Activated CD8-positive, alpha-beta T cell treated with anti-CD3 and anti-CD28 coated beads for 36 hours (primary cell): ENCODE data around the gene RPL15. TPM values are rescaled to one million over a fixed set of nuclear protein-coding genes. Genes with fewer than 3 reads are reported as not detected.

Source experiments
- ATAC-seq: fragments of 200-7000 bp; cut with Tn5 transposase; one replicate; pipeline ENCODE4 v1.10.0; 2021; ENCODE audit warnings: mild to moderate bottlenecking, moderate library complexity
- CTCF ChIA-PET: fragments of 350-600 bp; sonication (Branson Sonifier 250); formaldehyde crosslinking; loops from one replicate; lab custom pipeline; 2021; ENCODE audit warnings: antibody characterized with exemption; lab: Charles Lee
- POLR2A ChIA-PET: fragments of 350-600 bp; sonication (Branson Sonifier 250); formaldehyde crosslinking; loops from one replicate; lab custom pipeline; 2021; ENCODE audit warnings: antibody characterized with exemption; lab: Charles Lee
- DNase-seq: peaks from one replicate; pipeline ENCODE4 v3.0.0-alpha.2; 2020
- H3K27ac Mint-ChIP-seq: one replicate; pipeline ENCODE4 v1.8.0; 2021; ENCODE audit warnings: mild to moderate bottlenecking, mixed read lengths
- H3K27me3 Mint-ChIP-seq: one replicate; pipeline ENCODE4 v1.8.0; 2021; ENCODE audit warnings: mixed read lengths
- H3K36me3 Mint-ChIP-seq: one replicate; pipeline ENCODE4 v1.8.0; 2021; ENCODE audit warnings: low read depth, mixed read lengths
- H3K4me1 Mint-ChIP-seq: one replicate; pipeline ENCODE4 v1.8.0; 2021; ENCODE audit warnings: low read depth, mixed read lengths
- H3K4me3 Mint-ChIP-seq: one replicate; pipeline ENCODE4 v1.8.0; 2021; ENCODE audit warnings: mild to moderate bottlenecking, moderate library complexity, mixed read lengths
- H3K9me3 Mint-ChIP-seq: one replicate; pipeline ENCODE4 v1.8.0; 2021; ENCODE audit warnings: mixed read lengths
- CTCF ChIP-seq: fragments of 200-600 bp; IDR thresholded peaks from one replicate; pipeline ENCODE4 v1.8.0; 2022; ENCODE audit warnings: antibody characterized with exemption, mild to moderate bottlenecking
- intact Hi-C: fragments of 100-400 bp; cut with micrococcal nuclease; formaldehyde crosslinking; loops from one replicate; pipeline ENCODE4 v1.10.0; 2022
- total RNA-seq, 2 experiments: library from RNA; stranded (reverse); gene quantifications; one replicate each; pipeline ENCODE4 v1.2.3, GENCODE V29; 2021

RPL15 gene
- total RNA-seq, 2 experiments from 2014 or later: 2,671 to 2,747 TPM

GRCh38 chr3:23872330-23872729, 44.6 kb upstream of the RPL15 start:
- Mint-ChIP-seq H3K9me3 (no peaks in the 10 kb centered on the region), H3K27me3 (no peaks in the 10 kb centered on the region), H3K27ac (no peak overlapping the region), H3K4me3 (no peak overlapping the region), H3K4me1 (peaks cover 11% of the 10 kb centered on the region), H3K36me3 (no peaks in the 10 kb centered on the region)
- DNase-seq (no peak), ATAC-seq (no peak)
- ChIA-PET CTCF (no interaction called here), POLR2A (no interaction called here)
- no peak for TF ChIP-seq CTCF
- intact Hi-C loops: no loop called here

- H3K9me3 Mint-ChIP-seq: no peaks in the 10 kb centered on the region
- CTCF ChIA-PET: interaction anchor here (0.7 to 1.2 kb wide), 2 partner anchors 15 to 19 kb away, joined by 3 to 4 read pairs; no protein-coding TSS in a partner anchor
Measured at GRCh38 chr3:23873941-23874340, 43.0 kb upstream of the RPL15 start.

GRCh38 chr3:23874359-23875112, 42.4 kb upstream of the RPL15 start:
- ATAC-seq (no peak), DNase-seq (no peak)
- H3K36me3 Mint-ChIP-seq: peaks cover 5% of the 10 kb centered on the region
- no peak overlapping the region for H3K4me3 Mint-ChIP-seq
- no peak overlapping the region for H3K27ac Mint-ChIP-seq
- POLR2A ChIA-PET: no interaction called here
- intact Hi-C loops: no loop called here
- no peak for TF ChIP-seq CTCF
- CTCF ChIA-PET: interaction anchor here (0.7 to 1.2 kb wide), 2 partner anchors 14 to 20 kb away, joined by 3 to 4 read pairs; no protein-coding TSS in a partner anchor
- H3K9me3 Mint-ChIP-seq: no peaks in the 10 kb centered on the region
- no peaks in the 10 kb centered on the region for H3K27me3 Mint-ChIP-seq
- H3K4me1 Mint-ChIP-seq: peaks cover 5% of the 10 kb centered on the region

More at GRCh38 chr3:23873941-23874340, 43.0 kb upstream of the RPL15 start:
- intact Hi-C loops: no loop called here
- no peak overlapping the region for H3K27ac Mint-ChIP-seq
- no peak overlapping the region for H3K4me3 Mint-ChIP-seq
- H3K4me1 Mint-ChIP-seq: peaks cover 5% of the 10 kb centered on the region
- no peaks in the 10 kb centered on the region for H3K27me3 Mint-ChIP-seq
- ATAC-seq (no peak), DNase-seq (no peak)
- TF ChIP-seq CTCF: no peak
- POLR2A ChIA-PET: no interaction called here
- peaks cover 3% of the 10 kb centered on the region for H3K36me3 Mint-ChIP-seq

- peaks cover 5% of the 10 kb centered on the region for H3K36me3 Mint-ChIP-seq
- H3K4me1 Mint-ChIP-seq: peaks cover 5% of the 10 kb centered on the region
- intact Hi-C loops: no loop called here
- H3K9me3 Mint-ChIP-seq: no peaks in the 10 kb centered on the region
- H3K27me3 Mint-ChIP-seq: no peaks in the 10 kb centered on the region
- ATAC-seq (no peak), DNase-seq (no peak)
- H3K27ac Mint-ChIP-seq: no peak overlapping the region
- CTCF ChIA-PET: interaction anchor here (1.2 kb wide), 1 partner anchor 13 kb away, joined by 4 read pairs; no protein-coding TSS in a partner anchor
- H3K4me3 Mint-ChIP-seq: no peak overlapping the region
- POLR2A ChIA-PET: no interaction called here
- TF ChIP-seq CTCF: no peak
Measured at GRCh38 chr3:23875113-23875725, 41.7 kb upstream of the RPL15 start.

GRCh38 chr3:23876923-23877322, 40.0 kb upstream of the RPL15 start:
- DNase-seq (no peak), ATAC-seq (no peak)
- H3K27ac Mint-ChIP-seq: no peak overlapping the region
- ChIA-PET POLR2A (no interaction called here), CTCF (interaction anchor here (0.7 to 1.0 kb wide), 2 partner anchors 11 to 76 kb away, joined by 3 to 4 read pairs; no protein-coding TSS in a partner anchor)
- H3K27me3 Mint-ChIP-seq: no peaks in the 10 kb centered on the region
- H3K36me3 Mint-ChIP-seq: peaks cover 12% of the 10 kb centered on the region
- intact Hi-C loops: no loop called here
- no peak for TF ChIP-seq CTCF
- no peaks in the 10 kb centered on the region for H3K9me3 Mint-ChIP-seq
- no peak overlapping the region for H3K4me3 Mint-ChIP-seq
- H3K4me1 Mint-ChIP-seq: peaks cover 20% of the 10 kb centered on the region
